Psoas muscle (tissue), 8 donors: ENCODE data around the gene ENPP1. TPM values are rescaled to one million over a fixed set of nuclear protein-coding genes. Genes with fewer than 3 reads are reported as not detected.
"Not testable (repeated sequence)": the region's sequence is repeated elsewhere in the genome, so short reads cannot be mapped to it uniquely, and the experiment has no call there.

Source experiments
- ATAC-seq, 4 donors: fragments of 200-7000 bp; cut with Tn5 transposase; one replicate each; pipeline ENCODE4 v1.9.1; 2020; ENCODE audit warnings: moderate library complexity in 3 of 4, mild to moderate bottlenecking in 2 of 4
- DNase-seq, 2 donors: peaks; one replicate each; pipeline ENCODE4 v3.0.0-alpha.2; 2020
- H3K27ac ChIP-seq: fragments of 200-600 bp; one replicate; pipeline ENCODE4 v1.8.0; 2022
- H3K27me3 ChIP-seq, 3 donors: fragments of 200-600 bp in 1 of 3; one replicate each; pipeline versions ENCODE4 v1.6.1 to v1.8.0; 2013 to 2022; ENCODE audit warnings: low read length in 2 of 3, mild to moderate bottlenecking in 2 of 3, moderate library complexity in 1 of 3; ENCODE audit not compliant: insufficient read depth in 3 of 3
- H3K36me3 ChIP-seq, 2 donors: fragments of 200-600 bp in 1 of 2; one replicate each; pipeline versions ENCODE4 v1.6.1 to v1.8.0; 2013 to 2022; ENCODE audit warnings: low read depth in 1 of 2, mild to moderate bottlenecking in 1 of 2, moderate library complexity in 1 of 2; ENCODE audit not compliant: insufficient read depth in 1 of 2
- H3K4me1 ChIP-seq: fragments of 200-600 bp; one replicate; pipeline ENCODE4 v1.8.0; 2022
- H3K4me3 ChIP-seq: fragments of 200-600 bp; one replicate; pipeline ENCODE4 v1.8.0; 2022; ENCODE audit warnings: mild to moderate bottlenecking
- H3K9me3 ChIP-seq: fragments of 200-600 bp; one replicate; pipeline ENCODE4 v1.8.0; 2022
- WGBS, 3 donors: extraction: QIAGEN DNeasy Blood & Tissue Kit; methylation state at CpG; one replicate each; pipeline versions ENCODE4 v1.1.6 to v1.1.7; 2013; 5-methylcytosine and 5-hydroxymethylcytosine counted together
- intact Hi-C, 2 donors: fragments of 100-400 bp; cut with DNase I; formaldehyde crosslinking; loops; one replicate each; pipeline versions ENCODE4 v1.11.0 to v1.14.2; 2022
- polyA plus RNA-seq, 3 donors: library from polyadenylated mRNA; stranded (reverse); fragments of 200-250 nt; gene quantifications; one replicate each; pipeline ENCODE4 v1.2.3, GENCODE V29; 2013
- total RNA-seq, 4 donors: library from RNA; stranded (reverse); fragmentation: NEBNext Ultra II Directional in 2 of 4; extraction: Animal tissue kit (Norgen Biotek cat#: 25700) in 2 of 4; gene quantifications; one replicate each; pipeline versions ENCODE4 v1.2.1 to v1.2.4, GENCODE V29; 2021 to 2023
- TF ChIP-seq, protein P1 (sequence below): fragments of 200-600 bp; IDR thresholded peaks from one replicate; pipeline ENCODE4 v1.8.0; 2022; ENCODE audit warnings: antibody characterized with exemption
- donor health status: healthy with polysubstance abuse.
- donor health status: DM: no; HTN: no; CAD: no; lungs with moderate emphysema.
- donor health status: Bipolar disorder and iron deficiency.
- donor health status: healthy.
- donor health status: DM: yes; HTN: yes; CAD: no.
- donor health status: DM: no; HTN: no; CAD: no.
- donor health status: DM: no; HTN: no; CAD: no.
- donor health status: DM: yes; HTN: yes; CAD: no.

ENPP1 gene
- total and polyA plus RNA-seq, 7 donors = 0.65 to 4.9 (median 1.6) TPM

DNA sequence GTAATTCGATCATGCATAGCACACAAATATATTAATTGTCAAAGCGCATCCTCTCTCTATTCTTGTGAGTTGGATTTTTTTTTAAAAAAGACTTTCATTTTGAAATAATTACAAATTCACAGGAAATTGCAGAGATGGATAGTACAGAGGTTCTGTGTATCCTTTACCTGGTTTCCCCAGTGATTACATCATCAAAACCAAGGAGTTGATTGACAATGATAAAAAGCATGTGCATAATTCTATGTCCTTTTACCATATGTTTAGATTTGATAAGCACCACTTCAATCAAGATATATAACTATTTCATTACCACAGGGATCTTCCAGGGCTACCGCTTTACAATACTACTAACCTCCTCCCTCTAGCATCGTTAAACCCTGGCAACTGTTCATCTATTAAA is 103.1 kb downstream of the ENPP1 start:
- Histone ChIP-seq H3K9me3 (no peaks in the 10 kb centered on the region), H3K27ac (no peak overlapping the region), H3K27me3 (peaks cover 0 to 6% (median 4%) of the 10 kb centered on the region in 3 donors), H3K4me3 (no peak overlapping the region), H3K36me3 (no peaks in the 10 kb centered on the region), H3K4me1 (no peaks in the 10 kb centered on the region)
- 61 to 84% (median 76%) methylated on average over 4 of the region's 4 CpGs for WGBS, 3 donors
- DNase-seq = no peak
- TF ChIP-seq, protein P1, sequence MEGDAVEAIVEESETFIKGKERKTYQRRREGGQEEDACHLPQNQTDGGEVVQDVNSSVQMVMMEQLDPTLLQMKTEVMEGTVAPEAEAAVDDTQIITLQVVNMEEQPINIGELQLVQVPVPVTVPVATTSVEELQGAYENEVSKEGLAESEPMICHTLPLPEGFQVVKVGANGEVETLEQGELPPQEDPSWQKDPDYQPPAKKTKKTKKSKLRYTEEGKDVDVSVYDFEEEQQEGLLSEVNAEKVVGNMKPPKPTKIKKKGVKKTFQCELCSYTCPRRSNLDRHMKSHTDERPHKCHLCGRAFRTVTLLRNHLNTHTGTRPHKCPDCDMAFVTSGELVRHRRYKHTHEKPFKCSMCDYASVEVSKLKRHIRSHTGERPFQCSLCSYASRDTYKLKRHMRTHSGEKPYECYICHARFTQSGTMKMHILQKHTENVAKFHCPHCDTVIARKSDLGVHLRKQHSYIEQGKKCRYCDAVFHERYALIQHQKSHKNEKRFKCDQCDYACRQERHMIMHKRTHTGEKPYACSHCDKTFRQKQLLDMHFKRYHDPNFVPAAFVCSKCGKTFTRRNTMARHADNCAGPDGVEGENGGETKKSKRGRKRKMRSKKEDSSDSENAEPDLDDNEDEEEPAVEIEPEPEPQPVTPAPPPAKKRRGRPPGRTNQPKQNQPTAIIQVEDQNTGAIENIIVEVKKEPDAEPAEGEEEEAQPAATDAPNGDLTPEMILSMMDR = no peak
- intact Hi-C loops = loop anchor here (5.0 to 10.0 kb wide), 3 partner anchors 124 to 574 kb away; no protein-coding TSS in a partner anchor
- ATAC-seq = no peak

DNA sequence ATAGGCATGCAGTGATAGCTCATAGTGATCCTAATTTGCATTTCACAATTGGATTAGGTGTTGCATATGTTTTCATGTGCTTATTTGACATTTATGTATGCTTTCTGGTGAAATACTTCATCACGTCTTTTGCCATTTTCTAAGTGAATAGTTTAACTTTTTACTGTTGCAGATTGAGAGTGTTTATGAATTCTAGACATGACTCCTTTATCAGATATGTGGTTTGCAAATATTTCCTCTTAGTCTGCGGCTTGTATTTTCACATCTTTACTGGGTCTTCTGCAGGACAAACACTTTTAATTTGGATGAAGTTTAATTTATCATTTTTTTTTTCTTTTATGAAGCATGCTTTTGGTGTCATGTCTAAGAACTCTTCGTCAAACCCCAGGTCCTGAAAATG is 104.1 kb downstream of the ENPP1 start:
- ATAC-seq (no peak), DNase-seq (no peak)
- 67 to 84% (median 80%) methylated on average over 3 of the region's 3 CpGs for WGBS, 3 donors

DNA sequence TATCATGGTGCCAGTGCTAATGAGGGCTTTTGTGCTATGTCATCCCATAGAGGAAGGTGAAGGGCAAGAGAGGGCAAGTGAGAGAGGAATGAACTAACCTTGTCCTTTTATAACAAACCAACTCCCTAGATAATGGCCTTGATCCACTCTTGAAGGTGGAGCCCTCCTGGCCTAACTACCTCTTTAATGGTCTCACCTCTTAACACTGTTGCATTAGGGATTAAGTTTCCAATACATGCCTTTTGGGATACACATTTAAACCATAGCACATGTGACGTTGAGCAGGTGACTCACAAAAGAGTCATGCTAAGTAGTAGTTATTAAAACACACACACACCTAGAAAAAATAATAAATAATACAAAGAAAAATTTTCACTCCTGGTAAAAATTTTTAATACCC is 106.4 kb downstream of the ENPP1 start:
- WGBS, 3 donors = 45 to 61% (median 50%) methylated on average over 1 of the region's 1 CpG
- Histone ChIP-seq H3K4me1 (no peaks in the 10 kb centered on the region), H3K36me3 (no peaks in the 10 kb centered on the region), H3K9me3 (no peaks in the 10 kb centered on the region), H3K27ac (no peak overlapping the region), H3K27me3 (peaks cover 0 to 6% (median 4%) of the 10 kb centered on the region in 3 donors), H3K4me3 (no peak overlapping the region)
- intact Hi-C loops = loop anchor here (5.0 to 10.0 kb wide), 3 partner anchors 127 to 571 kb away; no protein-coding TSS in a partner anchor
- DNase-seq (no peak), ATAC-seq (no peak)
- TF ChIP-seq, protein P1 = no peak

More for the DNA sequence above, 104.1 kb downstream of the ENPP1 start:
- H3K27me3 ChIP-seq = peaks cover 0 to 6% (median 4%) of the 10 kb centered on the region in 3 donors
- no peak overlapping the region for H3K27ac ChIP-seq
- no peaks in the 10 kb centered on the region for H3K4me1 ChIP-seq
- H3K36me3 ChIP-seq = no peaks in the 10 kb centered on the region
- TF ChIP-seq, protein P1 = no peak
- intact Hi-C loops = loop anchor here (2.0 to 10.0 kb wide), 4 partner anchors 125 to 573 kb away; no protein-coding TSS in a partner anchor
- no peak overlapping the region for H3K4me3 ChIP-seq
- H3K9me3 ChIP-seq = no peaks in the 10 kb centered on the region

DNA sequence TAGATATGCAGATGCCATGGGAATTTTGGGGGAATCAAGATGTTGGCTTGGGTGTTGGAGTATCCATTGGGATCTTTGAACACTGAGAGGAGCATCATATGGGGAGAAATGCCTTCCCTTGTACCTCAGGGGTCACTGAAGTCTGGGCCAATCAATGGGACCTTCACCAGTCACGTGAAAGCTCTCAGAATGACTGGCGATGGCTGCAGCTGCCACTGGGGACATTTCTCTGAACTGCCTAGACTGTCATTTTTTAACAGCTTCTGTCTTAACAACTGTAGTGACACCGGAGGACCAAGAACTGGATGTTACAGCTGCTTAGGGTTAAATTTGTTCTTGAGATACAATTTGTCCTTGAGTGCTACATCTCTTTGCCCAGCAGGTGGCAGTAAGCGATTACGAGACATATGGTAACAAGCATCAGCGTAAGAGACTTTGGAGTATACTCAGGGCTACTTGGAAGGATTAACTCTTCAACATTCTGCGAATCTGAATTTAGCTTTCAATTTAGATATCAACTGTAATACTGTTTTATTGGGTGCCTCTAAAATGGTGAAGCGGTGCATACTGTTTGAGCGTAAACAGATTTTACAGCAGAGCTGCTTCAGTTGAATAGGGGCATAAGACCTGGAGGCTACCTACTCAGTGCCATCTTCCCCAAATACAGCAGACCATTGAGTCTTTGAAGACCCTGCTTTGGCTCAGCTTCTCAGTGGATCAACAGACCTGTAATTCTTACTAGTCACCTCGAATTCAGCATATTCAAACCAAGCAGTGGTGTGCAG is 107.3 kb downstream of the ENPP1 start:
- H3K4me1 ChIP-seq = no peaks in the 10 kb centered on the region
- no peaks in the 10 kb centered on the region for H3K9me3 ChIP-seq
- DNase-seq (peak in 1 of 2 donors; percentile 38), ATAC-seq (peak; percentile 49 to 79 (median 62))
- TF ChIP-seq, protein P1 = peak; percentile 82
- H3K27me3 ChIP-seq = peaks cover 0 to 6% (median 4%) of the 10 kb centered on the region in 3 donors
- H3K36me3 ChIP-seq = no peaks in the 10 kb centered on the region
- no peak overlapping the region for H3K4me3 ChIP-seq
- intact Hi-C loops = loop anchor here (5.0 to 10.0 kb wide), 3 partner anchors 128 to 570 kb away; no protein-coding TSS in a partner anchor
- no peak overlapping the region for H3K27ac ChIP-seq
- WGBS, 3 donors = 27 to 35% (median 30%) methylated on average over 10 of the region's 10 CpGs

DNA sequence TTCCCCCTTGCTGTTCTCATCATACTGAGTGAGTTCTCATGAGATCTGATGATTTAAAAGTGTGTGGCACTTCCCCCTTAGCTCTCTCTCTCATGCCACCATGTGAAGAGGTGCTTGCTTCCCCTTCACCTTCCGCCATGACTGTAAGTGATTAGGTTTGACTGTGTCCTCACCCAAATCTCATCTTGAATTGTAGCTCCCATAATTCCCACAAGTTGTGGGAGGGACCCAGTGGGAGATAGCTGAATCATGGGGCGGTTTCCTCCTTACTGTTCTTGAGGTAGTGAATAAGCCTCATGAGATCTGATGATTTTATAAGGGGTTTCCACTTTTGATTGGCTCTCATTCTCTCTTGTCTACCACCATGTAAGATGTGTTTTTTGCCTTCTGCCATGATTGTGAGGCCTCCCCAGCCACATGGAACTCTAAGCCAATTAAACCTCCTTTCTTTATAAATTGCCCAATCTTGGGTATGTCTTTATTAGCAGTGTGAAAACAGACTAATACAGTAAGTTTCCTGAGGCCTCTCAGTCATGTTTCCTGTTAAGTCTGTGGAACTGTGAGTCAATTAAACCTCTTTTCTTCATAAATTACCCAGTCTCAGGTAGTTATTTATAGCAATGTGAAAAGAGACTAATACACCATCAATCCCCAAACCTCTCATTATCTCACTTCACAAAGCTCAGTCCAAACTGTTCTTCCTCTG is 108.4 kb downstream of the ENPP1 start:
- intact Hi-C loops = loop anchor here in 1 of 2 donors (10.0 kb wide), 1 partner anchor 569 kb away; no protein-coding TSS in a partner anchor
- H3K27ac ChIP-seq, H3K4me1 ChIP-seq, H3K4me3 ChIP-seq, H3K27me3 ChIP-seq, H3K9me3 ChIP-seq, H3K36me3 ChIP-seq, ATAC-seq, DNase-seq: not testable (repeated sequence)
- 96 to 97% (median 97%) methylated on average over 2 of the region's 2 CpGs for WGBS, 3 donors
